ENCODE measurements around the gene TBCK. TPM values are rescaled to one million over a fixed set of nuclear protein-coding genes. Genes with fewer than 3 reads are reported as not detected.

TBCK gene
- total and polyA plus RNA-seq, 2 of the 13 experiments (the other 11 are each of a cell fraction or from before 2014, with no cell fraction given), result 51.0 to 62.4 TPM

- TF ChIP-seq U2AF2 (IDR thresholded peaks at IDR 0.05; ENCODE audit: low read depth, low read length), result 0 out of 2 replicates have a peak, but pooled peaks have one; percentile 20
- TF ChIP-seq TRIM22 (IDR thresholded peaks at IDR 0.05), result no peak
- peak; percentile 87 for TF ChIP-seq THAP11 (CRISPR knock-in tag; IDR thresholded peaks at IDR 0.05)
- no peak; the same call in 1 of the 2 replicates for TF ChIP-seq KDM2A (CRISPR knock-in tag; IDR thresholded peaks at IDR 0.05; ENCODE audit: borderline replicate concordance, low read depth)
- no peak for TF ChIP-seq IRF1 (CRISPR knock-in tag; IDR thresholded peaks at IDR 0.05; ENCODE audit: low read depth)
- peak; percentile 66 for TF ChIP-seq ZNF574 (CRISPR knock-in tag; IDR thresholded peaks at IDR 0.05)
- TF ChIP-seq ZNF343 (CRISPR knock-in tag; IDR thresholded peaks at IDR 0.05), result no peak; the same call in 1 of the 2 replicates
- no peak for TF ChIP-seq KLF9 (CRISPR knock-in tag; IDR thresholded peaks at IDR 0.05; ENCODE audit: low read depth)
- TF ChIP-seq EP300 (IDR thresholded peaks at IDR 0.05; ENCODE audit: low read depth in 2 of 2, low read length in 2 of 2), result no peak; a peak in 1 of 4 replicates
- no peak for TF ChIP-seq EP300 (CRISPR knock-in tag; IDR thresholded peaks at IDR 0.05; ENCODE audit: borderline replicate concordance)
- TF ChIP-seq TFE3 (CRISPR knock-in tag; IDR thresholded peaks at IDR 0.05), result 0 out of 2 replicates have a peak, but pooled peaks have one; percentile 1
- TF ChIP-seq ZNF773 (CRISPR knock-in tag; IDR thresholded peaks at IDR 0.05; ENCODE audit: borderline replicate concordance), result no peak
- TF ChIP-seq ZBTB38 (CRISPR knock-in tag; IDR thresholded peaks at IDR 0.05), result peak; percentile 51; the same call in 1 of the 2 replicates
- TF ChIP-seq XRCC5 (optimal IDR thresholded peaks at IDR 0.05; ENCODE audit: low read length), result peak; percentile 8
- no peak for TF ChIP-seq TEF (CRISPR knock-in tag; IDR thresholded peaks at IDR 0.05)
- no peak for TF ChIP-seq ZFP41 (CRISPR knock-in tag; IDR thresholded peaks at IDR 0.05; ENCODE audit: borderline replicate concordance)
- TF ChIP-seq ZNF275 (CRISPR knock-in tag; IDR thresholded peaks at IDR 0.05; ENCODE audit: borderline replicate concordance), result no peak; the same call in 1 of the 2 replicates
- no peak for TF ChIP-seq MATR3 (CRISPR knock-in tag; IDR thresholded peaks at IDR 0.05)
- TF ChIP-seq REXO4 (CRISPR knock-in tag; IDR thresholded peaks at IDR 0.05; ENCODE audit: borderline replicate concordance), result no peak
Measured at GRCh38 chr4:106315968-106316772, at the start of gene TBCK, which contains the start of gene AIMP1 (continued).
